Measurements from ENCODE around the gene MISP.

MISP gene

GRCh38 chr19:787536-787935, 36.6 kb downstream of the MISP start:
- no peak for DNase-seq (ENCODE audit: low read depth)
- no peak for TF ChIP-seq CTCF (conservative IDR thresholded peaks at IDR 0.05; ENCODE audit: low read depth, low read length)
- no peak overlapping the region for H3K4me3 ChIP-seq (ENCODE audit: low read depth, low read length)

- DNase-seq (ENCODE audit: low read depth): no peak
- no peak overlapping the region for H3K4me3 ChIP-seq (ENCODE audit: low read depth, low read length)
- no peak for TF ChIP-seq CTCF (conservative IDR thresholded peaks at IDR 0.05; ENCODE audit: low read depth, low read length)
Measured at GRCh38 chr19:788686-788982, 37.7 kb downstream of the MISP start.

- no peak for TF ChIP-seq CTCF (conservative IDR thresholded peaks at IDR 0.05; ENCODE audit: low read depth, low read length)
- DNase-seq (ENCODE audit: low read depth): no peak
- no peak overlapping the region for H3K4me3 ChIP-seq (ENCODE audit: low read depth, low read length)
Measured at GRCh38 chr19:788983-789700, 38.2 kb downstream of the MISP start.

- no peak for TF ChIP-seq CTCF (conservative IDR thresholded peaks at IDR 0.05; ENCODE audit: low read depth, low read length)
- no peak overlapping the region for H3K4me3 ChIP-seq (ENCODE audit: low read depth, low read length)
- no peak for DNase-seq (ENCODE audit: low read depth)
Measured at GRCh38 chr19:789701-790060, 38.8 kb downstream of the MISP start.

- DNase-seq (ENCODE audit: low read depth): no peak
- no peak overlapping the region for H3K4me3 ChIP-seq (ENCODE audit: low read depth, low read length)
- TF ChIP-seq CTCF (conservative IDR thresholded peaks at IDR 0.05; ENCODE audit: low read depth, low read length): no peak
Measured at GRCh38 chr19:791007-791566, 40.2 kb downstream of the MISP start.

GRCh38 chr19:791567-792305, 40.8 kb downstream of the MISP start:
- no peak for DNase-seq (ENCODE audit: low read depth)
- no peak for TF ChIP-seq CTCF (conservative IDR thresholded peaks at IDR 0.05; ENCODE audit: low read depth, low read length)
- no peak overlapping the region for H3K4me3 ChIP-seq (ENCODE audit: low read depth, low read length)
